ENCODE results near the gene CADM2.
"Not testable (repeated sequence)": the region's sequence is repeated elsewhere in the genome, so short reads cannot be mapped to it uniquely, and the experiment has no call there.

CADM2 gene

DNA sequence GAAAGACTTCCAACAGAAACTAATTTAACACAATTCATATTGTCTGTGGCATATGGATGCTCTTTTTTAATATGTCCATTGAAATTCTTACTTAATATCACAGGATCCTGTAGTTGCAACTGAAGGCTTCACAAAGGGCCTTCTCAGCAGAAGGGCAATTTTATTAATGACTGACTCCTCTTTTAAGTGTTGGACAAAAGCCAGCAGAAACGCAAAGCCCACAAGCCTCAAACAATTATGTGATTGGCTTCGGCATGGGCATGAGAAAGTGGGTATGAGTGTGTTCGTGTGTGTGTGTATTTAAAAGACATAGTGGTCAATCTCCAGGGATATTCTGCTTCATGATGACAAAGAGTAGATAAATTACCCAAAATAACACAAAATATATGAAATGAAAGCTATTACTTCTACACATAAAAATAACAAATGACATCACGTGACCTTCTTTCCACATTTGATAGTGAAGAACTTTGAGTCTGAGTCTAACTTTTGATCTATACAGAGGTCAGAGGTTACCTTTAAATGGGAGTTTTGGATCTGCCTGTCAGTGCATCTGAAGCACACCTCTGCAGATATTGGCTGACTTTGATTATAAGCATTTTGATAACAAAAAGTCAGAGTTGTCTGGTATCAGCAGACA is 496.9 kb downstream of the CADM2 start:
- no peak for DNase-seq (ENCODE audit: low read depth in 4 of 4, low spot score in 1 of 4)

DNA sequence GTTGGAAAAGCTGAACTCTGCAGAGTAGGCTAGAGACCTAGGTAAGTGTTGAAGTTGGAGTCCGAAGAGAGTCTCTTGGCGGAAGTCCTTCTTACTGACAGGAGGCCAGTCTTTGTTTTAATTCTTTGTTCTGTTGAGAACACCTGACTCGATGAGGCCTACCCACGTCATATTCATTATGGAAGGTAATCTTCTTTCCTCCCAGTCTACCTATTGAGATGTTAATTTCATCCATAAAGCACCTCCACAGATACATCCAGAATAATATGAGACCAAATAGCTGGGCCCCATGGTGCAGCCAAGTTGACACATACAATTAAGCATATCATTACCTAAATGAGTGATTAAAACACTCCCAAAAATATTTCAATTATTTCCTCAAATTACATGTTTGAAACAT is 515.5 kb downstream of the CADM2 start:
- no peak for DNase-seq (ENCODE audit: low read depth in 4 of 4, low spot score in 1 of 4)

DNA sequence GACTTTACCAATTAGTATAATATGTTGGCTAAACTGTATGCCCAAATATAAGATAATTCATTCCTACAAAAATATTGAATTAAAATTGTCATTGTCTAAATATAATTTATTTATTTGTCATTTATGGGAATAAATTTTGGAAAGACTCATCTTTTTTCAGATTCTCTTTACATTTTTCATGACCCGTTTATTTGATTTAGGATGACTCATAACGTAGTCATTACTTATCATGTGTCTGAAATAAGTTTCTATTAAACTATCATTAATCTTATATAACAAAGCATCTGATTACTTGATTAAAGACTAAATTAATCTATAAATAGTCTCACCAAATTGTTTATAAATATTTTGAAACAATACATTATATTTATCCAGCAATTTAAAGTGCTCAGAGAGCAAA is 516.6 kb downstream of the CADM2 start:
- no peak for DNase-seq (ENCODE audit: low read depth in 4 of 4, low spot score in 1 of 4)

DNA sequence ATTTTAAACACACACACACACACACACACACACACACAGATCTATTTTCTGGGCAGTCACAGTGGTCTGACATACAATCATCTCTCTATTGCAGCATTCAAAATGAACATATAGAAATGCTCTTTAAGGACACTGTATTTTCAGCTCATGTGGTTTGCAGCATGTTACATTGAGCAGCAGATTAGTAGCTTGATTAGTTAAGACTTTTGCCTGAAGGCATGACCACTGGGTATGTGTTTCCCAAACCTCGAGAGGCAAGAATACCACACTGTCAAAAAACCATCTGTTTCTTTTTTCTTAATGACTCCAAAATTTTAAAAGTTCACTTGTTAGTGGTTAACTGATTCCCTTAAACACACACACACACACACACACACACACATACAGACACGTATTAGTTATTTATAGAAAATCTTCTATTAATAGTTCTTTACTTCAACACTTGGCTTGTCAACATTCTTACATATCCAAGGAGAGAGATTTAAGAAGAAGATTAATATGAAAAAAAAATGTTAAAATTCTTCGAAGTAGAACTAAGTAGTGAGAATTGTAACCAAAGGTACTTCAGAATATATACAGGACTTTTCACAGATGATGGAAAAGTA is 518.2 kb downstream of the CADM2 start:
- no peak for DNase-seq (ENCODE audit: low read depth in 4 of 4, low spot score in 1 of 4)

DNA sequence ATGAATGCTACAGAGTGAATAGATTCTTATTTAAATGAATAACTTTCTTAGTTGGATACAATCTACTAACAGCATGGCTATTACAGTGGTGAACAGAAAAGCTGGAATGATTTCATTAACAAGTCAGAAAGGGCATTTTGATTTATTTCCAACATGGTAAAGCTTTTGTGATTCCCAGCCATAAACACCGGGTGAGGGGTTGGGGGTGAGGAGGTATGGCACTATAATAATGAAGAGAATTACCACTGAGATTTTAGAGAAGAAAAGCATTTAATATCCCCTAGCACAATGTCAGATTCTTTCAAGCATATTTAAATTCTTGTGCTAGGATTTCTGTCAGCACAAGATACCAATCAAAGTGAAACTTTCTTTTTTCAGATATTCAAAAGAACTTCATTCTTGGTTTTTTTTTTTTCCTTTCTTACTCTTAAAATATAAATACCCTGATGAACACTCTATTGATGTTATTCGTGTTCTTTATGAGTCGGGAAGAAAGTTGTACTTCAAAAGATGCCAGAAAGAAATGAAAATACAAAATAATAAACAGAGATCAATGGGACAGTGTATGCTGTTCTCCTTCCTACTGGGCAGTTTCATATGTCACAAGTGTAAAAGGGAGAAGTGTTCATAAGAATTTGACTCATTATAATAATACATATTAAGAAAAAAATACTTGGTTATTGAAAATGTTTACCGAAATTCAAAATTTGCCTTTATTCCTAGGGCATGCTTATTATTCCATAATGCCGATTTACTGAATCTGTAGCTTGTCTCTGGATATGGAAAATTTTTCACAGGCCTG is 522.8 kb downstream of the CADM2 start:
- no peak for DNase-seq (ENCODE audit: low read depth in 4 of 4, low spot score in 1 of 4)

DNA sequence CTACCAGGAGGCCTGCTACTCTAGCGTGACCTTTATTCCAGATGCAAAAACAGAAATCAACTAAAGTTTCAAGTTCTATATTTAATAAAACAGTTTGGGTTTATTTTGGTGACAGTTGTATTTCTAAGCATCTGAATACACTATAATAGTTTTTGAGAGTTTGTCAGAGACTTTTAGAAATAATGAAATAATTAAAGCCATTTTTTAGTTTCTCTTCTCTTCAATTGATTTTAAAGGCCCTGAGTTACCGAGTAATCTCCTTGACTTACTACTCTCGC is 523.4 kb downstream of the CADM2 start:
- no peak for DNase-seq (ENCODE audit: low read depth in 4 of 4, low spot score in 1 of 4)

DNA sequence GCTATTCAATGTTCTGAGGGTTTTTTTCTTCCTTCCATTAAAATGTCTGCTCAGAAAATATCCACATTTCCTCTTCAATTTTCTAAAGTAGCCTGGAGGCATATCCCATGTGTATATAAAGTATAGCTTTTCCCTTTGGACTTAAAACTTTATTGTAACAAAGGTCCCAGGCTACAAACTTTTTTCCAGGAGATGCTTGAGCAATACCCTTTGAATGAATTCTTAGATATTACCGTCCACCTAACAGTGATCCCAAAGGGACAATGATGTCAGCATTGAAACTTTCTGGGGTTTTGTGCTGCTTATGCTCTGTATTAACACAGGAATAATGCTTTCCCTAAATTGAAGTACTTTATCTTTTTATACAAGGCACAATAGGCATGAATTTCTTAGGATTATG is 525.2 kb downstream of the CADM2 start:
- DNase-seq (ENCODE audit: low read depth in 4 of 4, low spot score in 1 of 4) = no peak

DNA sequence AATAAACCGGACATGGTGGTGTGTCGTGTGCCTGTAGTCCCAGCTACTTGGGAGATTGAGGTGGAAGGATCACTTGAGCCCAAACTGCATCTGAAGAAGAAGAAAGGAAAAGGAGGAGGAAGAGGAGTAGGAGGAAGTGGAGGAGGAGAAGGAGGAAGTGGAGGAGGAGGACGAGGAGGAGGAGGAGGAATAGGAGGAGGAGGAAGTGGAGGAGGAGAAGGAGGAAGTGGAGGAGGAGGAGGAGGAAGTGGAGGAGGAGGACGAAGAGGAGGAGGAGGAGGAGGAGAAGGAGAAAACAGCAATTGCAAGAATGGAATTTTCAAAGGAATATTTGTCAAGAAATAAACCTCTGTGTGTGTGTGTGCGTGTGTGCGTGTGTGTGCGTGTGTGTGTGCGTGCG is 528.6 kb downstream of the CADM2 start:
- DNase-seq (ENCODE audit: low read depth in 4 of 4, low spot score in 1 of 4) = no peak

DNA sequence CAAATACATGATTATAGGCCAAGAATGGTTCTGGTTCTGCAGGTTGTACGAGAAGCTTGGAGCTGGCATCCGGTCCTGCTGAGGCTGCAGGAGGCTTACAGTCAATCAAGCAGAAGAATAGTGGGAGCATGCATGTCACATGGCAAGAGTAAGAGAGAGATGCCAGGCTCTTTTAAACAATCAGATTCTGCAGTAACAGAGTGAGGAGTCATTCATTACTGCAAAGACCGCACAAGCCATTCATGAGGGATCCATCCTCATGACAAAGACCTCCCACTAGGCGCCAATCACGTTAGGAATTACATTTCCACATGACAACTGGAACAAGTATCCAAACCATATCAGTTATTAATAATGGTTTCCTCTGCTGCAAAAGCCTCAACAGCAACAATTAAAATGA is 536.8 kb downstream of the CADM2 start:
- no peak for DNase-seq (ENCODE audit: low read depth in 4 of 4, low spot score in 1 of 4)

DNA sequence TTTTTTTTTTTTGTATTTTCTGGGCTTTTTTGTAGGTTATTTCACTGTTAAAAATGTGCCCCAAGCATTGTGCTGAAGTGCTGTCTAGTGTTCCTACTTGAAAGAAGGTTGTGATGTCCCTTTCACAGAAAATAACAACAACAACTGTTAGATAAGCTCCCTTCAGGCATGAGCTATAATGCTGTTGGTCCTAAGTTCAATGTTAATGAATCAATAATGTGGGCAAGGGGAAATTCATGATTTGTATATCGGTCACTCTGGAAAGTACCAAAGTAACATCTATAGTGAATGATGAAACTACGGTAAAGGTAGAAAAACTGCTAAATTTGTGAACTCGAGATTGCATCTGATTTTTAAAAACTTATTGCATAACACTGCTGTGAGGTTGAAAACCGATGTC is 539.4 kb downstream of the CADM2 start:
- no peak for DNase-seq (ENCODE audit: low read depth in 4 of 4, low spot score in 1 of 4)

DNA sequence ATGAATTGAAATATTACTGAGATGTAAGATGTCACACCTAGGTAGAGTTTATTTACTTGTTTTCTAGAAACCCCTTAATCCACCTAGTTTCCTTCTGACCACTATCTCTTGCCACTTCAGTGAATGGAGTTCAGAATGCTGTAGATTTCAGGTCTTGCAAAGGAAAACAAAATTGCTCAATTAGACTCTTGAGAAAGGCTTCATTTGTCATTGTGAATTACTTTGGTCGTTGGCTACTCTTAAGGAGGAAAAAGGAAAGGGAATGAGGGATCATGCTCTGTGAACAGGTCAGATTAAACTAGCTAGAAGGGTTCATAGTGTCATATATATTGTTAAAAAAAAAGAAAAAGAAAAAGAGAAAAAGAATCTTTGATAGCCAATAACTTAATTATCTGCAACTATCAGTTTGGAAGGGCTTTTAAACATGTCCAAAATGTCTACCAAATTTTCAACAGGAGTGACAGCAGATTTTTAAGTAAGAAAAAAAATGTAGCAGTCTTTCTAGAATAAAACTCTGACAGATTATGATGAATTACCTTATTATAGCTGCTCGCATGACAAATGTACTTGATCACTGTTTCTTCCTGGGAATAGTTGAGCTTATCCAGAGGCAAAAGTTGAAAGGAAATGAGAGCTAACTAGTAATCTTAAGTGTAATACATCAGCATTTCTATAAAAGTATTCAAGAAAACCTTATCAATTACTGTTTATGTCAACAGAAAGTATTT is 543.5 kb downstream of the CADM2 start:
- DNase-seq (ENCODE audit: low read depth in 4 of 4, low spot score in 1 of 4) = no peak

DNA sequence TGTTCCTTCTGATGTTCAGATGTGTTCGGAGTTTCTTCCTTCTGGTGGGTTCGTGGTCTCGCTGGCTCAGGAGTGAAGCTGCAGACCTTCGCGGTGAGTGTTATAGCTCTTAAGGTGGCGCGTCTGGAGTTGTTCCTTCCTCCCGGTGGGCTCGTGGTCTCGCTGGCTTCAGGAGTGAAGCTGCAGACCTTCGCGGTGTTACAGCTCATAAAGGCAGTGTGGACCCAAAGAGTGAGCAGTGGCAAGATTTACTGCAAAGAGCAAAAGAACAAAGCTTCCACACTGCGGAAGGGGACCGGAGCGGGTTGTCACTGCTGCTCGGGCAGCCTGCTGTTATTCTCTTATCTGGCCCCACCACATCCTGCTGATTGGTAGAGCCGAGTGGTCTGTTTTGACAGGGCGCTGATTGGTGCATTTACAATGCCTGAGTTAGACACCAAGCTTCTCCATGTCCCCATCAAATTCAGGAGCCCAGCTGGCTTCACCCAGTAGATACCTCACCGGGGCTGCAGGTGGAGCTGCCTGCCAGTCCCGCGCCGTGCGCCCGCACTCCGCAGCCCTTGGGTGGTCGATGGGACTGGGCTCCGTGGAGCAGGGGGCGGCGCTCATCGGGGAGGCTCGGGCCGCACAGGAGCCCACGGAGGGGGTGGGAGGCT is 545.5 kb downstream of the CADM2 start:
- not testable (repeated sequence) for DNase-seq (ENCODE audit: low read depth in 4 of 4, low spot score in 1 of 4)

DNA sequence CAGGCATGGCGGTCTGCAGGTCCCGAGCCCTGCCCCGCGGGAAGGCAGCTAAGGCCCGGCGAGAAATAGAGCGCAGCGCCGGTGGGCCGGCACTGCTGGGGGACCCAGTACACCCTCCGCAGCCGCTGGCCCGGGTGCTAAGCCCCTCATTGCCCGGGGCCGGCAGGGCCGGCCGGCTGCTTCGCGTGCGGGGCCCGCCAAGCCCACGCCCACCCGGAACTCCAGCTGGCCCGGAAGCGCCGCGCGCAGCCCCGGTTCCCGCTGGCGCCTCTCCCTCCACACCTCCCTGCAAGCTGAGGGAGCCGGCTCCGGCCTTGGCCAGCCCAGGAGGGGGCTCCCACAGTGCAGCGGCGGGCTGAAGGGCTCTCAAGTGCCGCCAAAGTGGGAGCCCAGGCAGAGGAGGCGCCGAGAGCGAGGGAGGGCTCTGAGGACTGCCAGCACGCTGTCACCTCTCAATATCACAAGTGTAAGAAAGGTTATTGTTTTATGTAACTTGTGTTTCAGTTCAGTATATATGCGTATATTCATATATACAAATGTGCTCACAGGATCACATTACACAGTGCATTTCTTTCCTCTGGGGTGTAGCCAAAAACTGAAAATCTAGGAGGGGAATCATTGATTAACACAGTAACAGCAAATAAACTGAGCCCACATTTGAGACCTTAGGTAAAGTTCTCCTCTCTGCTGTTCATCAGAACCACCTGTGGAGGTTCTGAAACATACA is 546.2 kb downstream of the CADM2 start:
- not testable (repeated sequence) for DNase-seq (ENCODE audit: low read depth in 4 of 4, low spot score in 1 of 4)

DNA sequence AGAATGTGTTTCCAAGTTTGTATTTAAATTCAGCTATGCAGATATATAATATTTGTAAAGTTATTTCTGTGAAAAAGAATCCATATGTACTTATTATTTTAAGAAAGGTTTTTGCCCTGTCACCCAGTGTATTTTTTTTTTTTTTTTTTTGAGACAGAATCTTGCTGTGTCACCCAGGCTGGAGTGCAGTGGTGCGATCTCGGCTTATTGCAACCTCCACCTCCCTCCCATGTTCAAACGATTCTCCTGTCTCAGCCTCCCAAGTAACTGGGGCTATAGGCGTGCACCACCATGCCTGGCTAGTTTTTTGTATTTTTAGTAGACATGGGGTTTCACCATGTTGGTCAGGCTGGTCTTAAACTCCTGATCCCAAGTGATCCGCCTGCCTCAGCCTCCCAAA is 548.3 kb downstream of the CADM2 start:
- not testable (repeated sequence) for DNase-seq (ENCODE audit: low read depth in 4 of 4, low spot score in 1 of 4)

DNA sequence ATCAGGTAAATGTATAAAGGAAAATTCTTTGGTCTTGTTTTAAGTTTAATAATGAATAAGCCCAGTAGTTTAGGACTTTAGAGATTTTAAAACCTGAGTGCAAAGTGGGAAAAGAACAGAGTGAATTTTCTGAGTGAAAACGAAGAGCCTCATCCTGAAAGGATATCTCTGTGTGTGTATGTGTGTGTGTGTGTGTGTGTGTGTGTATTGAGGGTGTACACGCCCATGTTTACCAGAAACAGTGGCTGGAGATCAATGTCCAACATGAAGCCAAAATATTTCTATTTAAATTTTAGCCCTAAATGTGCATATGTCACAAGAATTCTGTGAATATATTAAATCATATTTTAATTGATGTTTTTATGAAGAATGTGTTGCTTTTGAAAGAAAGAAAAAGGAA is 549.9 kb downstream of the CADM2 start:
- DNase-seq (ENCODE audit: low read depth in 4 of 4, low spot score in 1 of 4) = no peak

DNA sequence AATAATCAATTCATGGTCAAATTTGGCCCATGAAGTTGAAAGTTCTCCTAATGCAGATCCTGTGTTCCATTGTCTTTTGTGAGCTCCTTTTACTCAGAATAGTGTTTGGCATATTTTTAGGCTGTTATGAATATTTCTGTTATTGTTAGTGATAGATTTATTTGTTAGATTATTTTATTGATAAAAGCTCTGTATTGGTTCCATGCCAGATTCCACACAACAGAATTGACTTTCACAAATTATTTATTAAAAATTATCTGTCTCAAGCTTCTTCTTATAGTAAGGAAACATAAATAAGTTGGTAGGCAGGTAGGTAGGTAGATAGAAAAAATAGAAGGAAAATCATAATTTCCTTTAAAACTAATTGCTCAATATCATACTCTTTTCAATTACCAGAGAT is 557.4 kb downstream of the CADM2 start:
- DNase-seq (ENCODE audit: low read depth in 4 of 4, low spot score in 1 of 4) = no peak

DNA sequence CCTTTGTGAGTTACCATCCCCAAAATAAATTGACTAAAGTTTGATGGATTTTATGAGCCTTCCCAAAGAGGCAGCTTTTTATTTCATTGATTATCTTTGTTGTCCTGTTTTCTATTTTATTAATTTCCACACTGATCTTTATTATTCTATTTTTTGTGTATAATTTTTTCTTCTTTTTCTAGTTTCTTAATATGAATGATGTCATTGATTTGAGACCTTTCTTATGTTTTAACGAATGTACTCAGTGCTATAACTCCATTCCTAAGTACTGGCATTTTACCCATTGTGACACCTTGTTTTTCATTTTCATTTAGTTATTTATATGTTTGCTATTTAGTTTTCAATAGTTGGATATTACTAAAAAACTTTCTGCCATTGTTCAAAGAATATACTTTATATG is 565.3 kb downstream of the CADM2 start:
- DNase-seq (ENCODE audit: low read depth in 4 of 4, low spot score in 1 of 4) = no peak

DNA sequence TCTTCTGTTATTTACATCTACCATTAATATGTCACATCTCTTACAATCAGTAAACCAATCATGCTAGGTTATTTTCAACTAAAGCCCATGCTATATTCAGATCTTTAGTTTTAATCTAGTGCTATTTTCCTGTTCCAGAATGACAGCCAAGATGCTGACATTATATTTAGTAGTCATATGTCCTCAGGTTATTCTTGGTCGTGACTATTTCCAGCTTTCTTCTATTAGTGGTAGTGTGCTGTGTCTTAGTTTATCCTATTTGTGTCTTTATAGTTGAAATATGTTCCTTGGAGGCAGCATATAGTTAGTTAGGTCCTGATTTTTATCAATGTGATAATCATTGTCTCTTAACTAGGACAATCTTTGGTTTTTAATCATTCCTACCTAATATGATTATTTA is 566.5 kb downstream of the CADM2 start:
- DNase-seq (ENCODE audit: low read depth in 4 of 4, low spot score in 1 of 4) = no peak

DNA sequence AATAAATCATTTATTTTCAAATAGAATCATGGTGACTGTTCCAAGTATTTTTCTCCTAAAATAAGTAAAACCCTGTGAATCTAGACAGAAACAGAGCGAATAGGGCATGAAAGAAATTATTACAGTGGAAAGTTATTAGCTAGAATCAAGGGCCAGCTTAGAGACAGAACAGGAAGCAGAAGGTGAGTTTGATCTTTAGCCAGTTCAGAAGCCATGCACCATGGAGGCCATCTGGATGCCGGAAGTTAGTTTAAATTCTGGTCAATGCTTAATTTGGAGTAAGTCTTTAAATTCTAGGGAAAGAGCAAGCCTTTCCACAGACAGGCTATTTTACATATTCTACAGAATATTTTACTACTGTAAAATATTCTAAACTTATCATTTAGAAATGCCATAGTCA is 574.8 kb downstream of the CADM2 start:
- no peak for DNase-seq (ENCODE audit: low read depth in 4 of 4, low spot score in 1 of 4)

DNA sequence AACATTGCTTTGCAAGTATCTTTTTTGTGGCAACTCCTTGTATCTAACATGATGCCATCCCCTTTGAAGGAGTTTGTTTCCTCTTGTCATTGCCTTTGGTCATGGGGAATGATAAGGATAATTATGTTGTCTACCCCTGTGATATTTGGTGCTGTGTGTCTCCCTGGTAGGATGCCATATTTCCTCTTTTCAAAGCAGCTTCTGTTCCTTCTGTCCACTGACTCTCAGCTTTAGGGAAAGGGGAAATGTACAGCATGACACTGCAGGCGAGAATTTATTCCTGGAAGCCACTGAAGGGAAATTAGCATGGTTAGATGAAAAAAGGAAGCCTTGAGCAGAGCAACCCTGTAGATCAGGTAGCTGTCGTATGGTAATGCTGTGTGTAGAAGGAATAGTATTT is 576.7 kb downstream of the CADM2 start:
- no peak for DNase-seq (ENCODE audit: low read depth in 4 of 4, low spot score in 1 of 4)

DNA sequence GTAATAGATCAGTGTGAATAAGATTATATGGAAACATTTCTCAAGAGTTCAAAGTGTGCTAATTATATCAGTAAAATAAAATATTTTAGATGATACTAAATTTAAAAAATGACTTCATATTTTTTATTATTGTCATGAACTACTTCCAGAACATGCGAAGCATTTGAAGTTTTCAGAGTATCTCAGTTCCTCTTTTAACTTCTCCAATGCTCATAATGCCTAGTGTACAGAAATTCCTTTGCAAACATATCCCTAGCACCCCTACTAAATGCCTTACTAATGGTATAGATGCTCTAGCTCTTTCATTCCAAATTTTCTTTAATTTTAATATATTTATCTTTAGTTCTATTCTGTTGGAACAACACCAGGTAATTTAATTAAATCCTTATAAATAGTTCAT is 580.4 kb downstream of the CADM2 start:
- no peak for DNase-seq (ENCODE audit: low read depth in 4 of 4, low spot score in 1 of 4)

Measured in stimulated activated CD4-positive, alpha-beta T cell treated with anti-CD3 and anti-CD28 coated beads, Interleukin-1b, Interleukin-23, amount 100 ng/mL, for 24 hours (primary cell).